Measurements from ENCODE around the gene TULP4.

The TULP4 gene

GRCh38 chr6:158358450-158359077 lies 46.3 kb downstream of the TULP4 start:
- ChIA-PET CTCF (interaction anchor here (0.6 to 0.8 kb wide), 2 partner anchors 29 to 1157 kb away, joined by 3 read pairs; no protein-coding TSS in a partner anchor), POLR2A (no interaction called here)
- no peaks in the 10 kb centered on the region for H3K9me3 ChIP-seq (ENCODE audit: control insufficient read depth, insufficient read depth, low read depth, low read length)
- no peak overlapping the region for H3K27ac ChIP-seq (ENCODE audit: extremely low read depth, low read depth, low read length)
- no peaks in the 10 kb centered on the region; a peak in 1 of 3 replicates for H3K36me3 ChIP-seq (ENCODE audit: control insufficient read depth in 2 of 2, insufficient read depth in 1 of 2, low read length in 2 of 2)
- TF ChIP-seq ZNF157 (tag by site-specific recombination; IDR thresholded peaks at IDR 0.05): no peak
- peak; percentile 56; the same call in 1 of the 2 replicates for TF ChIP-seq KLF1 (tag by site-specific recombination; IDR thresholded peaks at IDR 0.05)
- 0 out of 2 replicates have a peak, but pooled peaks have one; percentile 27 for TF ChIP-seq BCL11A (tag by site-specific recombination; IDR thresholded peaks at IDR 0.05; ENCODE audit: low read depth)
- 0 out of 2 replicates have a peak, but pooled peaks have one; percentile 2 for TF ChIP-seq PRDM6 (tag by site-specific recombination; IDR thresholded peaks at IDR 0.05)
- peaks cover 8% of the 10 kb centered on the region for H3K4me1 ChIP-seq (ENCODE audit: control insufficient read depth, insufficient read depth, low read length)
- H3K4me3 ChIP-seq (ENCODE audit: low read depth, low read length): no peak overlapping the region

- Histone ChIP-seq H3K4me3 (ENCODE audit: low read depth, low read length) (no peak overlapping the region), H3K36me3 (ENCODE audit: control insufficient read depth in 2 of 2, insufficient read depth in 1 of 2, low read length in 2 of 2) (no peaks in the 10 kb centered on the region; a peak in 1 of 3 replicates), H3K4me1 (ENCODE audit: control insufficient read depth, insufficient read depth, low read length) (no peaks in the 10 kb centered on the region), H3K27ac (ENCODE audit: extremely low read depth, low read depth, low read length) (no peak overlapping the region), H3K9me3 (ENCODE audit: control insufficient read depth, insufficient read depth, low read depth, low read length) (no peaks in the 10 kb centered on the region)
- TF ChIP-seq ZNF830 (tag by site-specific recombination; IDR thresholded peaks at IDR 0.05; ENCODE audit: low read depth): no peak
- TF ChIP-seq ZNF341 (tag by site-specific recombination; IDR thresholded peaks at IDR 0.05; ENCODE audit: low read depth): peak; percentile 63; the same call in 1 of the 2 replicates
- ChIA-PET POLR2A (no interaction called here), CTCF (interaction anchor here (0.6 to 1.1 kb wide), 3 partner anchors 10 to 431 kb away, joined by 3 to 5 read pairs (median 3); no protein-coding TSS in a partner anchor)
These were observed 48.8 kb downstream of the TULP4 start for GRCh38 chr6:158361068-158361467.

- ChIA-PET CTCF (interaction anchor here (0.7 to 1.1 kb wide), 3 partner anchors 11 to 141 kb away, joined by 3 to 5 read pairs (median 3); no protein-coding TSS in a partner anchor), POLR2A (no interaction called here)
- TF ChIP-seq ZNF121 (tag by site-specific recombination; IDR thresholded peaks at IDR 0.05): 0 out of 2 replicates have a peak, but pooled peaks have one; percentile 27
- TF ChIP-seq ZNF23 (tag by site-specific recombination; IDR thresholded peaks at IDR 0.05; ENCODE audit: borderline replicate concordance): no peak
- TF ChIP-seq PRDM6 (tag by site-specific recombination; IDR thresholded peaks at IDR 0.05): no peak
- no peak overlapping the region for H3K27ac ChIP-seq (ENCODE audit: extremely low read depth, low read depth, low read length)
- no peaks in the 10 kb centered on the region for H3K9me3 ChIP-seq (ENCODE audit: control insufficient read depth, insufficient read depth, low read depth, low read length)
- H3K36me3 ChIP-seq (ENCODE audit: control insufficient read depth in 2 of 2, insufficient read depth in 1 of 2, low read length in 2 of 2): no peaks in the 10 kb centered on the region; a peak in 1 of 3 replicates
- H3K4me3 ChIP-seq (ENCODE audit: low read depth, low read length): no peak overlapping the region
- H3K4me1 ChIP-seq (ENCODE audit: control insufficient read depth, insufficient read depth, low read length): no peaks in the 10 kb centered on the region
These were observed 49.9 kb downstream of the TULP4 start for GRCh38 chr6:158361961-158362669.

- POLR2A ChIA-PET: no interaction called here
- no peak overlapping the region for H3K4me3 ChIP-seq (ENCODE audit: low read depth, low read length)
- H3K27ac ChIP-seq (ENCODE audit: extremely low read depth, low read depth, low read length): no peak overlapping the region
- CTCF ChIA-PET: interaction anchor here (0.9 kb wide), 1 partner anchor 146 kb away, joined by 5 read pairs; no protein-coding TSS in a partner anchor
- H3K36me3 ChIP-seq (ENCODE audit: control insufficient read depth in 2 of 2, insufficient read depth in 1 of 2, low read length in 2 of 2): no peaks in the 10 kb centered on the region; a peak in 1 of 3 replicates
- H3K4me1 ChIP-seq (ENCODE audit: control insufficient read depth, insufficient read depth, low read length): no peaks in the 10 kb centered on the region
- TF ChIP-seq ZNF341 (tag by site-specific recombination; IDR thresholded peaks at IDR 0.05; ENCODE audit: low read depth) (no peak), MYNN (tag by site-specific recombination; IDR thresholded peaks at IDR 0.05; ENCODE audit: borderline replicate concordance) (no peak), PRDM1 (tag by site-specific recombination; IDR thresholded peaks at IDR 0.05) (no peak), PRDM6 (tag by site-specific recombination; IDR thresholded peaks at IDR 0.05) (no peak), ZNF513 (tag by site-specific recombination; IDR thresholded peaks at IDR 0.05) (no peak), ZNF549 (tag by site-specific recombination; IDR thresholded peaks at IDR 0.05) (no peak), ZNF132 (tag by site-specific recombination; IDR thresholded peaks at IDR 0.05; ENCODE audit: borderline replicate concordance) (no peak), ZNF140 (tag by site-specific recombination; IDR thresholded peaks at IDR 0.05) (no peak), ZNF521 (tag by site-specific recombination; IDR thresholded peaks at IDR 0.05) (no peak)
- no peaks in the 10 kb centered on the region for H3K9me3 ChIP-seq (ENCODE audit: control insufficient read depth, insufficient read depth, low read depth, low read length)
These were observed 54.1 kb downstream of the TULP4 start for GRCh38 chr6:158366363-158366762.

Measured in HEK293 (cell line).